WTC11 (cell line): Measurements from ENCODE around the gene SERPINA9. TPM values are rescaled to one million over a fixed set of nuclear protein-coding genes. Genes with fewer than 3 reads are reported as not detected.

Experiments used
- ATAC-seq: fragments of 200-7000 bp; cut with Tn5 transposase; 2 replicates; pipeline ENCODE4 v1.10.0; 2021; ENCODE audit warnings: mild to moderate bottlenecking, moderate library complexity
- CTCF ChIA-PET: fragments of 300-600 bp; sonication (Branson Sonifier 250); formaldehyde crosslinking; loops from one replicate; lab custom pipeline; 2021; ENCODE audit warnings: antibody characterized with exemption; lab: Charles Lee
- POLR2A ChIA-PET: fragments of 350-600 bp; sonication (Branson Sonifier 250); formaldehyde crosslinking; loops from one replicate; lab custom pipeline; 2021; ENCODE audit warnings: antibody characterized with exemption; lab: Charles Lee
- DNase-seq: peaks from one replicate; pipeline ENCODE4 v3.0.0; 2021; ENCODE audit warnings: low spot score
- H3K27ac Mint-ChIP-seq: 2 replicates; pipeline ENCODE4 v1.8.0; 2021; ENCODE audit warnings: mixed read lengths
- H3K27me3 Mint-ChIP-seq: 2 replicates; pipeline ENCODE4 v1.8.0; 2021; ENCODE audit warnings: low read depth, mild to moderate bottlenecking, moderate library complexity, mixed read lengths
- H3K36me3 Mint-ChIP-seq: 2 replicates; pipeline ENCODE4 v1.8.0; 2021; ENCODE audit warnings: mixed read lengths
- H3K4me1 Mint-ChIP-seq: 2 replicates; pipeline ENCODE4 v1.8.0; 2022; ENCODE audit warnings: mixed read lengths
- H3K4me3 Mint-ChIP-seq: 2 replicates; pipeline ENCODE4 v1.8.0; 2021; ENCODE audit warnings: mild to moderate bottlenecking, moderate library complexity, mixed read lengths
- H3K9me3 Mint-ChIP-seq: 2 replicates; pipeline ENCODE4 v1.8.0; 2021; ENCODE audit warnings: mixed read lengths
- AFF4 ChIP-seq: sonication (generic); formaldehyde crosslinking; IDR thresholded peaks from 2 replicates; pipeline ENCODE4 v1.8.1; 2023; ENCODE audit warnings: mild to moderate bottlenecking, missing genetic modification reagents, borderline replicate concordance
- ATF6 ChIP-seq: sonication (generic); formaldehyde crosslinking; IDR thresholded peaks from 2 replicates; pipeline ENCODE4 v1.8.1; 2023; ENCODE audit warnings: mild to moderate bottlenecking, missing genetic modification reagents
- GABPB1 ChIP-seq: sonication (generic); formaldehyde crosslinking; IDR thresholded peaks from 2 replicates; pipeline ENCODE4 v1.8.1; 2023; ENCODE audit warnings: mild to moderate bottlenecking, missing genetic modification reagents
- JAZF1 ChIP-seq: fragments of 250-450 bp; sonication (Bioruptor Pico); IDR thresholded peaks from 2 replicates; pipeline ENCODE4 v1.9.0; 2021; ENCODE audit warnings: moderate library complexity, mild to moderate bottlenecking, inconsistent platforms
- MLX ChIP-seq: sonication (generic); formaldehyde crosslinking; IDR thresholded peaks from 2 replicates; pipeline ENCODE4 v1.8.1; 2023; ENCODE audit warnings: mild to moderate bottlenecking, missing genetic modification reagents, moderate library complexity
- NFE2L1 ChIP-seq: sonication (generic); formaldehyde crosslinking; IDR thresholded peaks from 2 replicates; pipeline ENCODE4 v1.8.1; 2023; ENCODE audit warnings: missing genetic modification reagents
- OVOL2 ChIP-seq: fragments of 250-450 bp; sonication (Bioruptor Pico); IDR thresholded peaks from 2 replicates; pipeline ENCODE4 v1.9.0; 2021; ENCODE audit warnings: mild to moderate bottlenecking, borderline replicate concordance
- PRDM15 ChIP-seq: sonication (generic); formaldehyde crosslinking; IDR thresholded peaks from 2 replicates; pipeline ENCODE4 v1.8.0; 2022; ENCODE audit warnings: missing genetic modification reagents
- RELA ChIP-seq: sonication (generic); formaldehyde crosslinking; IDR thresholded peaks from 2 replicates; pipeline ENCODE4 v1.8.1; 2022; ENCODE audit warnings: missing genetic modification reagents, mild to moderate bottlenecking, borderline replicate concordance
- ZBTB21 ChIP-seq: sonication (generic); formaldehyde crosslinking; IDR thresholded peaks from 2 replicates; pipeline ENCODE4 v1.8.1; 2023; ENCODE audit warnings: mild to moderate bottlenecking, missing genetic modification reagents, borderline replicate concordance
- ZNF232 ChIP-seq: sonication (generic); formaldehyde crosslinking; IDR thresholded peaks from 2 replicates; pipeline ENCODE4 v1.8.0; 2022; ENCODE audit warnings: mild to moderate bottlenecking, missing genetic modification reagents
- ZNF263 ChIP-seq: sonication (generic); formaldehyde crosslinking; IDR thresholded peaks from 2 replicates; pipeline ENCODE4 v1.8.1; 2022; ENCODE audit warnings: low read depth, mild to moderate bottlenecking, moderate library complexity, missing genetic modification reagents
- ZNF396 ChIP-seq: fragments of 250-450 bp; sonication (Bioruptor Pico); IDR thresholded peaks from 2 replicates; pipeline ENCODE4 v1.8.0; 2021; ENCODE audit warnings: mild to moderate bottlenecking, moderate library complexity, borderline replicate concordance
- ZNF416 ChIP-seq: fragments of 250-450 bp; sonication (Bioruptor Pico); IDR thresholded peaks from 2 replicates; pipeline ENCODE4 v1.9.0; 2021; ENCODE audit warnings: mild to moderate bottlenecking, inconsistent platforms
- total RNA-seq: library from RNA; stranded (reverse); gene quantifications from 3 replicates; pipeline ENCODE4 v1.2.3, GENCODE V29; 2021
- TF ChIP-seq, protein P1 (sequence below): sonication (generic); formaldehyde crosslinking; IDR thresholded peaks from 2 replicates; pipeline ENCODE4 v1.8.0; 2023; ENCODE audit warnings: mild to moderate bottlenecking, missing genetic modification reagents
- TF ChIP-seq, protein P2 (sequence below): sonication (generic); formaldehyde crosslinking; IDR thresholded peaks from 2 replicates; pipeline ENCODE4 v1.8.1; 2022; ENCODE audit warnings: low read depth, mild to moderate bottlenecking, moderate library complexity, missing genetic modification reagents, borderline replicate concordance
- TF ChIP-seq, protein P3 (sequence below): sonication (generic); formaldehyde crosslinking; IDR thresholded peaks from 2 replicates; pipeline ENCODE4 v1.8.0; 2022; ENCODE audit warnings: mild to moderate bottlenecking, missing genetic modification reagents

The SERPINA9 gene
- total RNA-seq, 1 experiment from 2014 or later = not detected

GRCh38 chr14:94472842-94473241 is 3.2 kb downstream of the SERPINA9 start (continued):
- TF ChIP-seq NFE2L1 (no peak), ZNF416 (CRISPR knock-in tag) (no peak), ATF6 (CRISPR knock-in tag) (no peak)

GRCh38 chr14:94471045-94471444 is 5.0 kb downstream of the SERPINA9 start:
- ChIA-PET CTCF (no interaction called here), POLR2A (no interaction called here)
- Mint-ChIP-seq H3K27ac (no peak overlapping the region), H3K9me3 (peaks cover 16% of the 10 kb centered on the region), H3K36me3 (peaks cover 6% of the 10 kb centered on the region), H3K4me1 (no peaks in the 10 kb centered on the region), H3K27me3 (peaks cover 7% of the 10 kb centered on the region), H3K4me3 (no peak overlapping the region)
- ATAC-seq (no peak), DNase-seq (no peak)
- TF ChIP-seq, protein P1, sequence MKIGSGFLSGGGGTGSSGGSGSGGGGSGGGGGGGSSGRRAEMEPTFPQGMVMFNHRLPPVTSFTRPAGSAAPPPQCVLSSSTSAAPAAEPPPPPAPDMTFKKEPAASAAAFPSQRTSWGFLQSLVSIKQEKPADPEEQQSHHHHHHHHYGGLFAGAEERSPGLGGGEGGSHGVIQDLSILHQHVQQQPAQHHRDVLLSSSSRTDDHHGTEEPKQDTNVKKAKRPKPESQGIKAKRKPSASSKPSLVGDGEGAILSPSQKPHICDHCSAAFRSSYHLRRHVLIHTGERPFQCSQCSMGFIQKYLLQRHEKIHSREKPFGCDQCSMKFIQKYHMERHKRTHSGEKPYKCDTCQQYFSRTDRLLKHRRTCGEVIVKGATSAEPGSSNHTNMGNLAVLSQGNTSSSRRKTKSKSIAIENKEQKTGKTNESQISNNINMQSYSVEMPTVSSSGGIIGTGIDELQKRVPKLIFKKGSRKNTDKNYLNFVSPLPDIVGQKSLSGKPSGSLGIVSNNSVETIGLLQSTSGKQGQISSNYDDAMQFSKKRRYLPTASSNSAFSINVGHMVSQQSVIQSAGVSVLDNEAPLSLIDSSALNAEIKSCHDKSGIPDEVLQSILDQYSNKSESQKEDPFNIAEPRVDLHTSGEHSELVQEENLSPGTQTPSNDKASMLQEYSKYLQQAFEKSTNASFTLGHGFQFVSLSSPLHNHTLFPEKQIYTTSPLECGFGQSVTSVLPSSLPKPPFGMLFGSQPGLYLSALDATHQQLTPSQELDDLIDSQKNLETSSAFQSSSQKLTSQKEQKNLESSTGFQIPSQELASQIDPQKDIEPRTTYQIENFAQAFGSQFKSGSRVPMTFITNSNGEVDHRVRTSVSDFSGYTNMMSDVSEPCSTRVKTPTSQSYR = no peak
- no peak for TF ChIP-seq RELA (CRISPR knock-in tag)
- TF ChIP-seq ZNF396 = no peak
- no peak for TF ChIP-seq ZNF232
- TF ChIP-seq, protein P2, sequence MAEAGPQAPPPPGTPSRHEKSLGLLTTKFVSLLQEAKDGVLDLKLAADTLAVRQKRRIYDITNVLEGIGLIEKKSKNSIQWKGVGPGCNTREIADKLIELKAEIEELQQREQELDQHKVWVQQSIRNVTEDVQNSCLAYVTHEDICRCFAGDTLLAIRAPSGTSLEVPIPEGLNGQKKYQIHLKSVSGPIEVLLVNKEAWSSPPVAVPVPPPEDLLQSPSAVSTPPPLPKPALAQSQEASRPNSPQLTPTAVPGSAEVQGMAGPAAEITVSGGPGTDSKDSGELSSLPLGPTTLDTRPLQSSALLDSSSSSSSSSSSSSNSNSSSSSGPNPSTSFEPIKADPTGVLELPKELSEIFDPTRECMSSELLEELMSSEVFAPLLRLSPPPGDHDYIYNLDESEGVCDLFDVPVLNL = no peak
- TF ChIP-seq PRDM15 = no peak
- no peak for TF ChIP-seq OVOL2 (CRISPR knock-in tag)

DNA sequence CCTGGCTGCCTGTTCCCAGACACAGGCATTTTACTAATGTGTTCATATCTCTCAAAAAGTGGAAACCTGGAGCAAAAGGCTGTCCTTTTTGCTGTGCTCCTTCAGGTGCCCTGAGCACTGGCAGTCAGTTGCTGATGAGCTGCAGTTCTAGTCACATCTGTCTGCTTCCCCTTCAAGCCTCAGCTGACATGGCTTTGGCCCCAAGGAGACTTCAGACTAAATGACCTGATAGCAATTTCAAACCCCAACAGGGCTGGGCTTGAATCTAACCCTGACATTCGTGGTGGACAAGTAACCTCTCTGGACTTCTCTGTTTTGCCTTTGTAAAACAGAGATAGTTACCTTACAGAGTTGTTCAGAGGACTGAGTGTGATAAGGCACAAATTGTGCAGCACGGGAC is 5.7 kb downstream of the SERPINA9 start:
- Mint-ChIP-seq H3K9me3 (peaks cover 19% of the 10 kb centered on the region), H3K36me3 (peaks cover 9% of the 10 kb centered on the region), H3K27me3 (peaks cover 7% of the 10 kb centered on the region), H3K27ac (no peak overlapping the region), H3K4me3 (no peak overlapping the region), H3K4me1 (no peaks in the 10 kb centered on the region)
- CTCF ChIA-PET = interaction anchor here (0.6 kb wide), 1 partner anchor 36 kb away, joined by 3 read pairs; no protein-coding TSS in a partner anchor
- TF ChIP-seq ZNF263 (CRISPR knock-in tag) (no peak), MLX (CRISPR knock-in tag) (no peak), ZNF232 (no peak), OVOL2 (CRISPR knock-in tag) (no peak), JAZF1 (no peak), AFF4 (CRISPR knock-in tag) (no peak), ZBTB21 (CRISPR knock-in tag) (no peak), GABPB1 (CRISPR knock-in tag) (no peak)
- TF ChIP-seq, protein P3, sequence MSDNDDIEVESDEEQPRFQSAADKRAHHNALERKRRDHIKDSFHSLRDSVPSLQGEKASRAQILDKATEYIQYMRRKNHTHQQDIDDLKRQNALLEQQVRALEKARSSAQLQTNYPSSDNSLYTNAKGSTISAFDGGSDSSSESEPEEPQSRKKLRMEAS (CRISPR knock-in tag) = no peak
- TF ChIP-seq, protein P2 = no peak
- DNase-seq = no peak
- no peak for ATAC-seq
- POLR2A ChIA-PET = no interaction called here
